IPS-20b (cell line): ENCODE data around the gene BTBD9.

Experiments
- H3K27ac ChIP-seq: one replicate; pipeline ENCODE4 v1.5.1; 2013; ENCODE audit warnings: low read length
- H3K27me3 ChIP-seq: 2 replicates; pipeline ENCODE4 v1.6.1; 2013; ENCODE audit warnings: mild to moderate bottlenecking, low read length, inconsistent platforms; ENCODE audit not compliant: insufficient read depth
- H3K36me3 ChIP-seq: 2 replicates; pipeline ENCODE4 v1.6.1; 2013; ENCODE audit warnings: low read depth, mild to moderate bottlenecking, inconsistent platforms, low read length, moderate library complexity; ENCODE audit not compliant: insufficient read depth
- H3K4me1 ChIP-seq: 2 replicates; pipeline ENCODE4 v1.6.1; 2013; ENCODE audit warnings: mild to moderate bottlenecking, control low read depth, inconsistent platforms, low read length, moderate library complexity; ENCODE audit not compliant: insufficient read depth
- H3K4me3 ChIP-seq: 2 replicates; pipeline ENCODE4 v1.5.1; 2013; ENCODE audit warnings: mild to moderate bottlenecking, low read length, inconsistent platforms
- H3K9ac ChIP-seq: 2 replicates; pipeline ENCODE4 v1.6.1; 2013; ENCODE audit warnings: low read depth, mild to moderate bottlenecking, inconsistent platforms, low read length, moderate library complexity
- H3K9me3 ChIP-seq: 2 replicates; pipeline ENCODE4 v1.6.1; 2013; ENCODE audit warnings: mild to moderate bottlenecking, low read depth, low read length, inconsistent platforms; ENCODE audit not compliant: insufficient read depth

The BTBD9 gene

GRCh38 chr6:38239719-38240451 lies 399.8 kb downstream of the BTBD9 start:
- H3K4me1 ChIP-seq, result peaks cover 14% of the 10 kb centered on the region
- H3K4me3 ChIP-seq, result no peak overlapping the region
- H3K27ac ChIP-seq, result no peak overlapping the region
- no peaks in the 10 kb centered on the region for H3K36me3 ChIP-seq
- no peak overlapping the region for H3K9ac ChIP-seq
- no peaks in the 10 kb centered on the region for H3K27me3 ChIP-seq
- H3K9me3 ChIP-seq, result no peaks in the 10 kb centered on the region

GRCh38 chr6:38236631-38237030 lies 403.1 kb downstream of the BTBD9 start:
- no peak overlapping the region for H3K4me3 ChIP-seq
- no peaks in the 10 kb centered on the region for H3K9me3 ChIP-seq
- no peak overlapping the region for H3K27ac ChIP-seq
- peaks cover 24% of the 10 kb centered on the region for H3K4me1 ChIP-seq
- H3K27me3 ChIP-seq, result no peaks in the 10 kb centered on the region
- no peaks in the 10 kb centered on the region for H3K36me3 ChIP-seq
- no peak overlapping the region for H3K9ac ChIP-seq

- Histone ChIP-seq H3K4me3 (no peak overlapping the region), H3K9me3 (no peaks in the 10 kb centered on the region), H3K27me3 (no peaks in the 10 kb centered on the region), H3K4me1 (peaks cover 24% of the 10 kb centered on the region), H3K36me3 (no peaks in the 10 kb centered on the region), H3K27ac (no peak overlapping the region), H3K9ac (no peak overlapping the region; the same call in 1 of the 2 replicates)
Measured at GRCh38 chr6:38234934-38235682, 404.6 kb downstream of the BTBD9 start.

GRCh38 chr6:38234141-38234540 lies 405.6 kb downstream of the BTBD9 start:
- Histone ChIP-seq H3K27me3 (no peaks in the 10 kb centered on the region), H3K4me3 (no peak overlapping the region), H3K27ac (no peak overlapping the region), H3K4me1 (peaks cover 22% of the 10 kb centered on the region), H3K36me3 (no peaks in the 10 kb centered on the region), H3K9ac (no peak overlapping the region), H3K9me3 (no peaks in the 10 kb centered on the region)

GRCh38 chr6:38233161-38233791 lies 406.5 kb downstream of the BTBD9 start:
- H3K9ac ChIP-seq, result no peak overlapping the region

GRCh38 chr6:38225766-38226165 lies 414.0 kb downstream of the BTBD9 start:
- Histone ChIP-seq H3K9me3 (no peaks in the 10 kb centered on the region), H3K36me3 (no peaks in the 10 kb centered on the region), H3K27me3 (no peaks in the 10 kb centered on the region), H3K4me1 (no peaks in the 10 kb centered on the region), H3K4me3 (no peak overlapping the region), H3K27ac (no peak overlapping the region), H3K9ac (no peak overlapping the region)

More at GRCh38 chr6:38233161-38233791, 406.5 kb downstream of the BTBD9 start:
- H3K9me3 ChIP-seq, result no peaks in the 10 kb centered on the region
- peaks cover 22% of the 10 kb centered on the region for H3K4me1 ChIP-seq
- no peaks in the 10 kb centered on the region for H3K36me3 ChIP-seq
- H3K4me3 ChIP-seq, result no peak overlapping the region
- no peaks in the 10 kb centered on the region for H3K27me3 ChIP-seq
- no peak overlapping the region for H3K27ac ChIP-seq

GRCh38 chr6:38221251-38221650 lies 418.5 kb downstream of the BTBD9 start:
- Histone ChIP-seq H3K9me3 (no peaks in the 10 kb centered on the region), H3K4me3 (no peak overlapping the region), H3K9ac (no peak overlapping the region), H3K27me3 (no peaks in the 10 kb centered on the region), H3K27ac (no peak overlapping the region), H3K4me1 (no peaks in the 10 kb centered on the region), H3K36me3 (no peaks in the 10 kb centered on the region)

- H3K27ac ChIP-seq, result no peak overlapping the region
- H3K4me1 ChIP-seq, result peaks cover 4% of the 10 kb centered on the region; the same call in 1 of the 2 replicates
- no peak overlapping the region for H3K9ac ChIP-seq
- H3K4me3 ChIP-seq, result no peak overlapping the region
- H3K9me3 ChIP-seq, result no peaks in the 10 kb centered on the region
- H3K36me3 ChIP-seq, result no peaks in the 10 kb centered on the region
- no peaks in the 10 kb centered on the region for H3K27me3 ChIP-seq
Measured at GRCh38 chr6:38220069-38220723, 419.5 kb downstream of the BTBD9 start.

GRCh38 chr6:38218235-38218634 lies 421.5 kb downstream of the BTBD9 start:
- H3K27me3 ChIP-seq, result no peaks in the 10 kb centered on the region
- no peak overlapping the region for H3K4me3 ChIP-seq
- no peak overlapping the region for H3K27ac ChIP-seq
- peaks cover 9% of the 10 kb centered on the region; the same call in 1 of the 2 replicates for H3K4me1 ChIP-seq
- no peaks in the 10 kb centered on the region for H3K9me3 ChIP-seq
- no peak overlapping the region for H3K9ac ChIP-seq
- H3K36me3 ChIP-seq, result no peaks in the 10 kb centered on the region

GRCh38 chr6:38216451-38216850 lies 423.3 kb downstream of the BTBD9 start:
- H3K4me3 ChIP-seq, result no peak overlapping the region
- no peaks in the 10 kb centered on the region for H3K36me3 ChIP-seq
- H3K27me3 ChIP-seq, result no peaks in the 10 kb centered on the region
- H3K9me3 ChIP-seq, result no peaks in the 10 kb centered on the region
- no peak overlapping the region for H3K9ac ChIP-seq
- no peak overlapping the region for H3K27ac ChIP-seq
- H3K4me1 ChIP-seq, result peaks cover 24% of the 10 kb centered on the region; the same call in 1 of the 2 replicates

- no peaks in the 10 kb centered on the region for H3K9me3 ChIP-seq
- H3K36me3 ChIP-seq, result no peaks in the 10 kb centered on the region
- no peak overlapping the region for H3K4me3 ChIP-seq
- no peak overlapping the region for H3K9ac ChIP-seq
- no peaks in the 10 kb centered on the region for H3K27me3 ChIP-seq
- no peak overlapping the region for H3K27ac ChIP-seq
- H3K4me1 ChIP-seq, result peaks cover 24% of the 10 kb centered on the region; the same call in 1 of the 2 replicates
Measured at GRCh38 chr6:38215651-38216311, 423.9 kb downstream of the BTBD9 start.
